ENCODE data around the gene CLCN2. TPM values are rescaled to one million over a fixed set of nuclear protein-coding genes. Genes with fewer than 3 reads are reported as not detected.

The CLCN2 gene
- total and polyA plus RNA-seq, 2 of the 4 experiments (the other 2 are of a cell fraction), result 2.9 to 5.8 TPM

DNA sequence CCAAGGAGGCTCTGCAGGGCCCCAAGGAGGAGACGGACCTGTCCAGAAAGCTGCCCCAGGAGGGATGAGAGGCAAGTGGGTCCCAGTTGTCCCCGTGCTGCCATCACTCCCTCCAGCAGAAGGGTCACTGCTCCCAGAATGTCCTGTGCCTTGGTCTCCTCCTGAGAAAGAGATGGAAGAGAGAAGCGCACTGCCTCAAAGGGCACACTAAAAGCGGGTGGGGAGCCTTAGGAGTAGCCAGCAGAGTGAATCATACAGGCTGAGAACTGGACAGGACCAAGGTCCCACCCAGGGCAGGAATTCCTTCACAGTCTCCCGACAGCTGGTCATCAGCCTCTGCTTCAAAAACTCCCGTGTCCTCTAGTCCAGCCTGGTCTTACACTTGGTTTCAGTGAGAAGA lies 12.0 kb upstream of the CLCN2 start:
- DNase-seq, result no peak
- H3K4me2 ChIP-seq (ENCODE audit: low read depth, low read length), result no peak overlapping the region
- no peak overlapping the region for H3K4ac ChIP-seq (ENCODE audit: low read depth, low read length)

More for the DNA sequence above, 12.0 kb upstream of the CLCN2 start:
- no TSS peak for BruUV-seq (replicated peaks)
- Histone ChIP-seq H2AK5ac (ENCODE audit: low read depth, low read length) (no peak overlapping the region), H3K9me1 (ENCODE audit: insufficient read depth, low read length) (no peaks in the 10 kb centered on the region), H3K27me3 (ENCODE audit: control insufficient read depth, insufficient read depth, low read length) (peaks cover 43% of the 10 kb centered on the region), H4K5ac (ENCODE audit: low read depth, low read length) (no peak overlapping the region), H3K9ac (ENCODE audit: low read depth, low read length) (no peak overlapping the region), H3K36me3 (ENCODE audit: control insufficient read depth, insufficient read depth, low read length) (peaks cover 3% of the 10 kb centered on the region), H2BK5ac (ENCODE audit: low read depth, low read length, poor library complexity, severe bottlenecking) (no peak overlapping the region), H4K8ac (ENCODE audit: low read depth in 2 of 2, low read length in 2 of 2) (no peak overlapping the region), H3K14ac (replicated peaks; ENCODE audit: low read depth, low read length) (no peak overlapping the region), H2AFZ (replicated peaks; ENCODE audit: low read length, poor library complexity) (no peak overlapping the region), H3K4me3 (ENCODE audit: insufficient read depth, low read depth, low read length) (no peak overlapping the region), H3K18ac (ENCODE audit: low read depth, low read length) (no peak overlapping the region), H2AK9ac (replicated peaks; ENCODE audit: low read depth, low read length, poor library complexity) (no peak overlapping the region), H2BK15ac (ENCODE audit: low read depth, low read length) (no peak overlapping the region), H3K27ac (ENCODE audit: insufficient read depth, low read length) (no peak overlapping the region), H3K23ac (ENCODE audit: low read depth, low read length) (no peak overlapping the region), H2BK120ac (ENCODE audit: low read depth, low read length) (no peak overlapping the region), H3K4me1 (ENCODE audit: control insufficient read depth, insufficient read depth, low read length) (0 out of 2 replicates have a peak, but pooled peaks cover 4% of the 10 kb centered on the region), H3K9me3 (ENCODE audit: control insufficient read depth, insufficient read depth, low read length) (no peaks in the 10 kb centered on the region), H3K79me1 (ENCODE audit: low read depth in 1 of 2, low read length in 2 of 2) (no peaks in the 10 kb centered on the region), H2BK20ac (ENCODE audit: low read depth, low read length) (no peak overlapping the region), H4K91ac (ENCODE audit: insufficient read depth, low read depth, low read length) (no peak overlapping the region), H3K56ac (ENCODE audit: extremely low read depth, insufficient read depth, low read length) (no peak overlapping the region), H4K20me1 (ENCODE audit: insufficient read depth, low read length) (peaks cover 5% of the 10 kb centered on the region; the same call in 1 of the 2 replicates)
- intact Hi-C loops (cut with micrococcal nuclease), result loop anchor here (5.0 kb wide), 2 partner anchors 404 to 429 kb away; no protein-coding TSS in a partner anchor
- CTCF ChIA-PET, result no interaction called here
- POLR2A ChIA-PET (ENCODE audit: unreplicated experiment), result no interaction called here
- dilution Hi-C loops (cut with HindIII; ENCODE audit: low sequenced_read_pairs, unreplicated experiment), result loop anchor here (25.0 kb wide), 1 partner anchor 164 kb away; no protein-coding TSS in a partner anchor
- 69% methylated on average over 3 of the region's 6 CpGs; no CpG with 5 or more reads in 1 of the 2 experiments for WGBS, 2 experiments (ENCODE audit: extremely low coverage in 2 of 2, insufficient read length in 1 of 2)
- TF ChIP-seq POLR2A (IDR thresholded peaks at IDR 0.05; ENCODE audit: low read depth, low read length) (no peak), ELK1 (IDR thresholded peaks at IDR 0.05; ENCODE audit: borderline replicate concordance, low read depth, low read length) (no peak), RAD21 (IDR thresholded peaks at IDR 0.05; ENCODE audit: low read length) (no peak), CHD1 (IDR thresholded peaks at IDR 0.05; ENCODE audit: low read depth, low read length) (no peak), BHLHE40 (IDR thresholded peaks at IDR 0.05; ENCODE audit: low read depth, low read length) (no peak), FOS (IDR thresholded peaks at IDR 0.05; ENCODE audit: low read depth, low read length) (no peak), NFE2L2 (IDR thresholded peaks at IDR 0.05; ENCODE audit: low read depth, low read length) (no peak), RCOR1 (IDR thresholded peaks at IDR 0.05; ENCODE audit: insufficient replicate concordance, low read length) (no peak), MAZ (IDR thresholded peaks at IDR 0.05; ENCODE audit: borderline replicate concordance, low read depth, low read length) (no peak), CTCF (conservative IDR thresholded peaks at IDR 0.05; ENCODE audit: low read depth, low read length) (no peak), MXI1 (IDR thresholded peaks at IDR 0.05; ENCODE audit: borderline replicate concordance, low read depth, low read length) (no peak), MAFK (IDR thresholded peaks at IDR 0.05; ENCODE audit: low read depth, low read length) (no peak), SMC3 (IDR thresholded peaks at IDR 0.05; ENCODE audit: low read depth, low read length) (no peak), CEBPB (IDR thresholded peaks at IDR 0.05; ENCODE audit: low read depth, low read length) (no peak)
- TF ChIP-seq, protein P1, sequence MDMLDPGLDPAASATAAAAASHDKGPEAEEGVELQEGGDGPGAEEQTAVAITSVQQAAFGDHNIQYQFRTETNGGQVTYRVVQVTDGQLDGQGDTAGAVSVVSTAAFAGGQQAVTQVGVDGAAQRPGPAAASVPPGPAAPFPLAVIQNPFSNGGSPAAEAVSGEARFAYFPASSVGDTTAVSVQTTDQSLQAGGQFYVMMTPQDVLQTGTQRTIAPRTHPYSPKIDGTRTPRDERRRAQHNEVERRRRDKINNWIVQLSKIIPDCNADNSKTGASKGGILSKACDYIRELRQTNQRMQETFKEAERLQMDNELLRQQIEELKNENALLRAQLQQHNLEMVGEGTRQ (IDR thresholded peaks at IDR 0.05; ENCODE audit: low read depth, low read length), result no peak
- in situ Hi-C loops (cut with MboI; ENCODE audit: low sequenced_read_pairs), result loop anchor here (5.0 to 10.0 kb wide), 3 partner anchors 159 to 431 kb away; no protein-coding TSS in a partner anchor
- ATAC-seq (ENCODE audit: low read depth), result no peak

All from IMR-90 (cell line).